ENCODE measurements around the gene VILL.
"Not testable (repeated sequence)": the region's sequence is repeated elsewhere in the genome, so short reads cannot be mapped to it uniquely, and the experiment has no call there.

VILL gene

GRCh38 chr3:37986479-37987314, 3.9 kb upstream of the VILL start:
- no peak for DNase-seq (ENCODE audit: low read depth in 2 of 2)

DNA sequence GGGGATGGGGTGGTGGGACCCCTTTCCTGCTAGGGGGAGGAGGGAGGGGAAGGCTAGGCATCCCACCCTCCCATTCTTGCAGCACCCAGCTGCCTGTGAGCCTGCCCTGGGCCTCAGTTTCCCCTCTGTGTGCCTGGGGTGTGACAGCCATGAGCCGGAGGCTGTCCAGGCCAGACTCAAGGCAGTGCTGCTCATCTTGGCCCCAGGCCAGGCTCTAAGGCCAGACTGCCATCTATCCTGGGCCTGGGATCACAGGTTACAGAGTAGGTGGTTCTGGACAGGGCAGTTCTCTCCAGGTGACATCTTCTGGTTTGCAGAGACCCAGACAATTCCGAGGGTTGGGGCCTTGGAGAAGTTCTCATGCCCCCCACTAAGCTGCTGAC, 3.3 kb upstream of the VILL start:
- DNase-seq (ENCODE audit: low read depth in 2 of 2) = no peak

GRCh38 chr3:37987751-37988179, 2.8 kb upstream of the VILL start:
- no peak for DNase-seq (ENCODE audit: low read depth in 2 of 2)

- not testable (repeated sequence) for DNase-seq (ENCODE audit: low read depth in 2 of 2)
These were observed 2.2 kb upstream of the VILL start for GRCh38 chr3:37988376-37988775.

- DNase-seq (ENCODE audit: low read depth in 2 of 2) = no peak
These were observed 1.6 kb upstream of the VILL start for GRCh38 chr3:37988931-37989525.

DNA sequence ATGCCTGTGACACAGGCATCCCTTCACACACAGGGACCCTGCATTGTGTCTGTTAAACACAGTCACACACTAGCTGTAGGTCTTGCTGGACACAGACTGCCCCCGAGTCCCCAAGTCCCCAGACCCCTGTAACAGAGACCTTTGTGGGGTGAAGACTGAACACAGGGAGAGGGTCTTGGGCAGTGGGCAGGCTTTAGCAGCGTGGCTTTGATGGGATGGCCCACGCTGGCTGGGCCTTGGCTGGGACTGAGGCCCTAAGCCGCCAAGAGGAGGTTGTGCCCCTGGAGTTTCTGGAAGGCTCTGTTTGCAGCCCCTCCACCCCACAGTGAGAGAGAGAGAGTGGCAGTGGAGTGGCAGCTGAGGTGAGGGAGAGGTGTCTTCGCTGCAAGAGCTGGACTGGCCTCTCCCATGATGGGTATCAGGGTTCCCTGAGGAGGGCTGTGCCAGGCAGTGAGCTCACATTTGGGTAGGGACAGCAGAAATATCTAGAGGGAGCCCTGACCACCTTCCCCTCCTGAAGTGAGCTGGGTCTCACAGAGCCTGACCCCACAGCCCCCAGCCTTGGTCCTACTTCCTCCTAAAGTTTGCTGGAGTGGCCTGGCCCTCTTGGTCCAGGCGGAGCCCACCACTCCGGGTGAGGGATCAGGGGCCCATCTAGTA, 635 bp upstream of the VILL start:
- DNase-seq (ENCODE audit: low read depth in 2 of 2) = no peak

DNA sequence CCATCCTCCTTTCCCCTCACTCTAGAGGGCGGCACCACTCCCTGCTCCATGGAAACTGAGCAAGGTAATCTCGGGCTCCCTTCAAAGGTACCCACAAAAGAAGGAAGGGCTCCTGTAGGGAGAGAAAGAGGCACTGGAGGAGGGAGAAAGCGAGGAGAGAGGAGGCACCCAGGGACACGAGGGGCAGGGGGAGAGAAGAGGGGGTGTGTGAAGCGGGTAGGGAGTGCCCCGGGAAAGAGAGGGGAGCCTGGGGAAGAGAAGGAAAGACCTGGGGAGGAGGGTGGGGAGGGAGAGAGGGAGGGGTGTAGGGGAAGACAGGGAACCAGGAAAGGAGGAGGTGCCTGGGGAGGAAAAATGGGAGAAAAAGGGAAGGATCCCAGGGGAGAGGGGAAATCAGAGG, 523 bp downstream of the VILL start:
- no peak for DNase-seq (ENCODE audit: low read depth in 2 of 2)

DNA sequence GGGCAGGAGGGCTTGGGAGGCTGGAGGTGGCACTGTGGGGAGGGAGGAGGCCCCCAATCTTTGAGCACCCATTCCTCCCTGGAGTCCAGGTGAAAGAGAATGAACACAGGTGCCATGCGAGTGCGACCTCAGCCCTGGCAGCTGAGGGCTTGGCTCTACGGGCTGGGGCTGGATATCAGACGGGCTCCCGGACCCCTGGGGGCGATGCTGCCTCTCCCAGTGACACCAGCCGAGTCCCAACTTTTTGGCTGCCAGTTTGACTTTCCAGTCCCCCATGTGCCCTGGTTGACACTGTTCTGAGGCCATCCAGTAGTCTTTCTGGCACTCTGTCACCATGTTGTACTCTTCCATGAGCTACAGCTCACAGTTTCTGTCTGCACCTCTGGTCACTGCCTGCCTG, 1.2 kb downstream of the VILL start:
- no peak for DNase-seq (ENCODE audit: low read depth in 2 of 2)

- no peak for DNase-seq (ENCODE audit: low read depth in 2 of 2)
These were observed 1.9 kb downstream of the VILL start for GRCh38 chr3:37992271-37993066.

DNA sequence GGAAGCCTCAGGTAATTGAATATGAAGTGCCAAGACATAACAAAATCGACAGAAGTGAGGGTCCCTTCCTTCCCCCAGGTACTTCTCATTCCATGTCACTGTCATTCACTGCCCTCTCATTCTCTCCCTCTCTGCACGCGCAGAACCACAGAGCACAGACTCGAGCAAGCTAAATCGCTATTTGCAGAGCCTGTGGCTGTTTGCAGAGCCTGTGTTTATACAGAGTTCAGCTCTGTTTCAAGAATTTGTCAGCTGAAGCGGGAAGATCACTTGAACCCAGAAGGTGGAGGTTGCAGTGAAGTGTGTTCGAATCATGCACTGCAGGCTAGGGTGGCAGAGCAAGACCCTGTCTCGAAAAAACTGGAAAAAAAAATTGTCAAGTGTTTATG, 2.5 kb downstream of the VILL start:
- no peak for DNase-seq (ENCODE audit: low read depth in 2 of 2)

DNA sequence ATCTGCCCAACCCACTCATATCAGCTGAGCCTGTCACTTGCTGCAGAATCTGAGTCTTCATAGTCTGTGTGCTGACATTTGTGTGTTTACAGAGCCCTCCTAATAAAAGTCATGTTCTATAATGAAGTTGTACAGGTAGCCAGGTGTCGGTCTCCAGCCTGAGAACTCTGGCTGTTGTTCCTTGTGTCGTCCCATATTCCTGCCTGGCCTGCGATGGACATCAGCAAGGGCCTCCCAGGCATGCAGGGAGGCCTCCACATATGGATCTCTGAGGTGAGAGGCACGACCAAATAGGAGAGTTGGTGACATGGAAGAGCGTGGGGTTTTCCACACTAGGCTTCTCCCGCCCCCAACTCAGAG, 2.9 kb downstream of the VILL start:
- DNase-seq (ENCODE audit: low read depth in 2 of 2) = no peak

- DNase-seq (ENCODE audit: low read depth in 2 of 2) = peak; percentile 21 to 27
These were observed 3.4 kb downstream of the VILL start for GRCh38 chr3:37993820-37994638.

DNA sequence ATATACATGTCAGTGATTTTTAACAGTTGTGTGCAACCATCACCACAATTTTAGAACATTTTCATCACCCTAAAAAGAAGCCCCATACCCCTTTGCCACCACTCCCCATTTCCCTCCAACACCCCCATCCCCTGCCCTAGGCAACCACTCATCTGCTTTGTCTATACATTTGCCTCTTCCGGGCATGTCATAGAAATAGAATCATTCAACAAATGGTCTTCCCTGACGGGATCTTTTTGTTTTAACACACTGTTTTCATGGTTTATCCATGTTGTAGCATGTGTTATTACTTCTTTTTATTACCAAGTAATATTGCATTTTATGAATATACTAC, 4.0 kb downstream of the VILL start:
- DNase-seq (ENCODE audit: low read depth in 2 of 2) = no peak

- no peak for DNase-seq (ENCODE audit: low read depth in 2 of 2)
These were observed 5.4 kb downstream of the VILL start for GRCh38 chr3:37995652-37996641.

- DNase-seq (ENCODE audit: low read depth in 2 of 2) = peak; percentile 30 to 33
These were observed 6.3 kb downstream of the VILL start for GRCh38 chr3:37996785-37997301.

DNA sequence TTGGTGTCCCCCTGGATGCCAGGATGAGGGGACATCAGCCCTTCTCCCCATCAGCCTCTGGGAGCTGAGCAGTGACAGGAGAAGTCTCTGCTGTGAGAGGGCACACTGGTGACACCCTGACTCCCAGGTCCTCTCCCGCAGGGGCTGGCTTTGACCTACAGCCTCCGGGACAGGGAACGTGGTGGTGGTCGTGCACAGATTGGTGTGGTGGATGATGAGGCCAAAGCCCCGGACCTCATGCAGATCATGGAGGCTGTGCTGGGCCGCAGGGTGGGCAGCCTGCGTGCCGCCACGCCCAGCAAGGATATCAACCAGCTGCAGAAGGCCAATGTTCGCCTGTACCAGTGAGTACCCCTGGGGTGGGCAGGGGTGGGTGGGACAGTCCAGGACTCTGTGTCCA, 6.8 kb downstream of the VILL start:
- no peak for DNase-seq (ENCODE audit: low read depth in 2 of 2)

DNA sequence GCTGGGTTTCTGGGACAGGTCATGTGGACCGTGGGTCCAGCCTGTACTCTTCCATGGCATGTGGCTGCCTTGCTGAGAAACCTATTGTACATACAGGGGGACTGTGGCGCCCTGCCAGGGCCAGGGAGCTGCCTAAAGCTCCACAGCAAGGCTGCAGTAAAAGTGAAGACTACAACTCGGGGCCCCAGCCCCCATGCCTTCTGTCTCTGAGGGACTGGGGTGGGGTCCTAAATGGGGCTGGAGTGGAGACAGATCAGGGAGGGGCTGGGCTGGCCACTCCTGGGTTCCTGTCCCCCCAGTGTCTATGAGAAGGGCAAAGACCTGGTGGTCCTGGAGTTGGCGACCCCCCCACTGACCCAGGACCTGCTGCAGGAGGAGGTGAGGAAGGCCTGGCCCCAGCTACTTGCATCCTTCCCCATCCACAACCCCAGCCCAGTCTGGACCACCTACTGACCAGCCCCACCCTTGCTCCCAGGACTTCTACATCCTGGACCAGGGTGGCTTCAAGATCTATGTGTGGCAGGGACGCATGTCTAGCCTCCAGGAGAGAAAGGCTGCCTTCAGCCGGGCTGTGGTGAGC, 7.3 kb downstream of the VILL start:
- DNase-seq (ENCODE audit: low read depth in 2 of 2) = no peak

DNA sequence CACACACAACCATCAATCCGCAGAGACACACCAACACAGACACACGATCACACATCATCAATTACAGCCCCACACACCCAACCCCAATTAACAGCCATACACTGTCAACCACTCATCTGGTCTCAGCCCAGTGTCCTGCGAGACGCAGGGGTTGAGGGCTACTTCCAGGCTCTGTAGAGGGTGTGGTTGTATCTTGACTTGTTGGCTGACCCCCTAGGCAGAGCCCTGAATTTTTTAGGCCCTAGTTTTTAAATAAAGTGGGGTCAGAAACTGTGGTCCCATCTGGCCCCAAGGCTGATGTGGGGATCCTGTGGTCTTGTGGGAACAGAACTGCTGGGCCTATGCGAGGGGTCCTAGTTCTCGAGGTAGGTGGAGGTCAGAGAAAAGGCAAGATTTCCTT, 9.2 kb downstream of the VILL start:
- DNase-seq (ENCODE audit: low read depth in 2 of 2) = no peak

DNA sequence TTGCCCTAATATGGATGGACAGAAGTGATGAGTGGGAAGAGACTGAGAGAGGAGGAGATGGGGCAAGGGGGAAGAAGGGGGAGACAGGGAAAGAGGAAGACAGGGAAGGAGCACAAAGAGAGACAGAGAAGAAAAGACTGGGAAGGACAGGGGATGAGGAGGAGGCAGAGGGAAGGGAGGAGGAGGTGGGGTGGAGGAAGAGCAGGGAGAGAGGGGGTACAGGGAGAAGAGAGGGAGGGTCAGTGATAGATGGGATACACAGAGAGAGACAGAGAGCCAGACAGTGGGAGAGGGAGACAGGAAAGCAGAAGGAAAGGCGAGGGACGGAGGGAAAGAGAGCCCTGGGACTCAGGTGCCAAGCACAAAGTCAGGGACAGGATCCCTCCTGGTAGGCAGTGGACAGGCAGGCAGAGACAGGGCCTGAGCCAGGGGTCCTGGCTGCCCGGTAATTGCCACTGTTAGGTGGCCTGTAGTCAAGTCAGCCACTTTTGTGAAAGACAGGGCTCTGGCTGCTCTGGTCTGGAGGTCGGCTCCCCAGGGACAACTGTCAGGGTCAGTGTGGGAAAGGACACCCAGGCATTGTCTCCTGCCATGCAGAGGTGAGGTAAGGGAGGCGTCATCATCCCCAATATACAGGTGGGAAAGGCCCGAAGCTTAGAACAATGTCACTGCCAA, 9.8 kb downstream of the VILL start:
- no peak for DNase-seq (ENCODE audit: low read depth in 2 of 2)
